Endothelial cell of umbilical vein (primary cell): Measurements from ENCODE around the gene ADARB2. TPM values are rescaled to one million over a fixed set of nuclear protein-coding genes. Genes with fewer than 3 reads are reported as not detected.

ENCODE experiments used
- BruUV-seq: library from RNA; stranded (reverse); fragments of 400-500 nt; replicated peaks from 2 replicates; lab custom pipeline; 2021; lab: Mats Ljungman, UMichigan
- CTCF ChIA-PET: fragments of 300-600, 350-600 bp; sonication (Branson Sonifier 250); formaldehyde crosslinking; loops from one replicate; lab custom pipeline; 2021; ENCODE audit warnings: antibody characterized with exemption, inconsistent platforms; lab: Charles Lee
- POLR2A ChIA-PET: fragments of 300-600, 350-600 bp; sonication (Branson Sonifier 250); formaldehyde crosslinking; loops from one replicate; lab custom pipeline; 2021; ENCODE audit warnings: antibody characterized with exemption, inconsistent platforms; lab: Charles Lee
- DNase-seq: peaks from one replicate; pipeline ENCODE4 v3.0.0-alpha.2; 2011; ENCODE audit warnings: low read depth, low spot score
- FAIRE-seq: peaks from 2 replicates; lab custom pipeline; 2011; peaks lifted over from hg19 to GRCh38; lab: Jason Lieb, UNC
- H2AFZ ChIP-seq: 2 replicates; pipeline ENCODE4 v1.6.0; 2012; ENCODE audit warnings: low read depth, low read length, control low read depth, inconsistent platforms
- H3K27ac ChIP-seq: 2 replicates; pipeline ENCODE4 v1.5.1; 2011; ENCODE audit warnings: low read depth, mild to moderate bottlenecking, control low read depth, low read length, moderate library complexity; ENCODE audit not compliant: insufficient read depth
- H3K27me3 ChIP-seq, 2 experiments: 2 replicates each; pipeline versions ENCODE4 v1.6.0 to v1.6.1; 2011; ENCODE audit warnings: low read length in 2 of 2, mixed read lengths in 1 of 2; ENCODE audit not compliant: control insufficient read depth in 2 of 2, insufficient read depth in 2 of 2
- H3K36me3 ChIP-seq, 2 experiments: 2 replicates in 1 of 2; 3 replicates in 1 of 2; pipeline ENCODE4 v1.5.1; 2011; ENCODE audit warnings: low read length in 2 of 2, mild to moderate bottlenecking in 1 of 2, moderate library complexity in 1 of 2; ENCODE audit not compliant: control insufficient read depth in 2 of 2, insufficient read depth in 2 of 2; ENCODE audit errors: extremely low read depth in 1 of 2
- H3K4me1 ChIP-seq: 3 replicates; pipeline ENCODE4 v1.5.1; 2011; ENCODE audit warnings: mild to moderate bottlenecking, low read length; ENCODE audit not compliant: control insufficient read depth, insufficient read depth; ENCODE audit errors: extremely low read depth
- H3K4me2 ChIP-seq: 2 replicates; pipeline ENCODE4 v1.6.1; 2011; ENCODE audit warnings: low read length, control low read depth, mixed read lengths; ENCODE audit not compliant: insufficient read depth
- H3K4me3 ChIP-seq, 3 experiments: fragments of 200-600 bp in 1 of 3; sonication (generic), shearing (Covaris generic) in 1 of 3; replicated peaks in 1 of 3; 2 replicates each; pipeline ENCODE4 v1.5.1; 2011 to 2016; ENCODE audit warnings: control low read depth in 3 of 3, low read length in 3 of 3, mild to moderate bottlenecking in 2 of 3, inconsistent platforms in 1 of 3, low read depth in 1 of 3, moderate library complexity in 1 of 3; ENCODE audit not compliant: insufficient read depth in 1 of 3
- H3K79me2 ChIP-seq: 2 replicates; pipeline ENCODE4 v1.6.0; 2012; ENCODE audit warnings: low read length, inconsistent platforms; ENCODE audit not compliant: control insufficient read depth, insufficient read depth
- H3K9ac ChIP-seq: replicated peaks from 2 replicates; pipeline ENCODE3; 2011; ENCODE audit warnings: low read length, control low read depth; ENCODE audit not compliant: insufficient read depth; ENCODE audit errors: extremely low read depth
- H3K9me1 ChIP-seq: replicated peaks from 3 replicates; pipeline ENCODE4 v1.6.0; 2011; ENCODE audit warnings: mild to moderate bottlenecking, low read length; ENCODE audit not compliant: control insufficient read depth, insufficient read depth; ENCODE audit errors: extremely low read depth
- H3K9me3 ChIP-seq: replicated peaks from 2 replicates; pipeline ENCODE4 v1.5.1; 2012; ENCODE audit warnings: low read length, inconsistent platforms; ENCODE audit not compliant: control insufficient read depth, insufficient read depth
- H4K20me1 ChIP-seq: replicated peaks from 2 replicates; pipeline ENCODE3; 2011; ENCODE audit warnings: mild to moderate bottlenecking, low read length; ENCODE audit not compliant: control insufficient read depth, insufficient read depth; ENCODE audit errors: extremely low read depth
- FOS ChIP-seq: IDR thresholded peaks from 2 replicates; pipeline ENCODE4 v1.6.1; 2011; ENCODE audit warnings: mild to moderate bottlenecking, low read length, moderate library complexity, borderline replicate concordance; ENCODE audit not compliant: insufficient read depth
- GATA2 ChIP-seq: IDR thresholded peaks from 2 replicates; pipeline ENCODE4 v1.7.0; 2011; ENCODE audit warnings: low read depth, mild to moderate bottlenecking, moderate library complexity, mixed read lengths, low read length; ENCODE audit not compliant: insufficient read length, insufficient read depth
- JUN ChIP-seq: IDR thresholded peaks from 2 replicates; pipeline ENCODE4 v1.6.1; 2011; ENCODE audit warnings: borderline replicate concordance, low read depth; ENCODE audit not compliant: insufficient read length, insufficient read depth
- MYC ChIP-seq: IDR thresholded peaks from one replicate; pipeline ENCODE4 v1.6.1; 2011; ENCODE audit warnings: mild to moderate bottlenecking, low read depth, low read length
- POLR2A ChIP-seq: IDR thresholded peaks from 2 replicates; pipeline ENCODE4 v1.6.1; 2012; ENCODE audit warnings: low read depth, mild to moderate bottlenecking, control low read depth, low read length
- POLR2AphosphoS5 ChIP-seq: IDR thresholded peaks from 2 replicates; pipeline ENCODE4 v1.6.1; 2012; ENCODE audit warnings: low read depth, mild to moderate bottlenecking, control low read depth, low read length, moderate library complexity; ENCODE audit not compliant: insufficient read depth
- dilution Hi-C: fragments of 300-500 bp; cut with MboI; formaldehyde crosslinking; loops from one replicate; pipeline ENCODE4 v1.15.0; 2019; ENCODE audit warnings: low sequenced_read_pairs; ENCODE audit not compliant: extremely low pct_ligation_motif_present
- intact Hi-C: fragments of 100-400 bp; cut with micrococcal nuclease; formaldehyde crosslinking; loops from one replicate; pipeline ENCODE4 v1.10.0; 2022
- polyA plus RNA-seq, 4 experiments: library from polyadenylated mRNA; depleted of rRNA in 3 of 4; stranded (reverse) in 3 of 4; unstranded in 1 of 4; fragments of >200 nt; gene quantifications; 2 replicates each; pipeline versions ENCODE4 v1.2.1 to v1.2.3, GENCODE V29; 2011 to 2012; ENCODE audit warnings: missing spikeins in 1 of 4
- total RNA-seq: library from RNA; stranded (reverse); gene quantifications from 2 replicates; pipeline ENCODE4 v1.2.3, GENCODE V29; 2021
- TF ChIP-seq, protein P1 (sequence below): IDR thresholded peaks from 2 replicates; pipeline ENCODE4 v1.6.1; 2011; ENCODE audit not compliant: insufficient read depth, insufficient read length
- TF ChIP-seq, protein P2 (sequence below), 2 donors: IDR thresholded peaks; 1 replicate in 1 of 2; 2 replicates in 1 of 2; pipeline ENCODE4 v1.5.1; 2011; ENCODE audit warnings: low read length in 2 of 2, mild to moderate bottlenecking in 2 of 2, moderate library complexity in 2 of 2, control low read depth in 1 of 2, inconsistent platforms in 1 of 2, low read depth in 1 of 2; ENCODE audit not compliant: insufficient read depth in 1 of 2; ENCODE audit errors: extremely low read depth in 1 of 2

Gene ADARB2
- total and polyA plus RNA-seq, 2 donors (not counting 3 experiments of a cell fraction or from before 2014, with no cell fraction given): not detected

DNA sequence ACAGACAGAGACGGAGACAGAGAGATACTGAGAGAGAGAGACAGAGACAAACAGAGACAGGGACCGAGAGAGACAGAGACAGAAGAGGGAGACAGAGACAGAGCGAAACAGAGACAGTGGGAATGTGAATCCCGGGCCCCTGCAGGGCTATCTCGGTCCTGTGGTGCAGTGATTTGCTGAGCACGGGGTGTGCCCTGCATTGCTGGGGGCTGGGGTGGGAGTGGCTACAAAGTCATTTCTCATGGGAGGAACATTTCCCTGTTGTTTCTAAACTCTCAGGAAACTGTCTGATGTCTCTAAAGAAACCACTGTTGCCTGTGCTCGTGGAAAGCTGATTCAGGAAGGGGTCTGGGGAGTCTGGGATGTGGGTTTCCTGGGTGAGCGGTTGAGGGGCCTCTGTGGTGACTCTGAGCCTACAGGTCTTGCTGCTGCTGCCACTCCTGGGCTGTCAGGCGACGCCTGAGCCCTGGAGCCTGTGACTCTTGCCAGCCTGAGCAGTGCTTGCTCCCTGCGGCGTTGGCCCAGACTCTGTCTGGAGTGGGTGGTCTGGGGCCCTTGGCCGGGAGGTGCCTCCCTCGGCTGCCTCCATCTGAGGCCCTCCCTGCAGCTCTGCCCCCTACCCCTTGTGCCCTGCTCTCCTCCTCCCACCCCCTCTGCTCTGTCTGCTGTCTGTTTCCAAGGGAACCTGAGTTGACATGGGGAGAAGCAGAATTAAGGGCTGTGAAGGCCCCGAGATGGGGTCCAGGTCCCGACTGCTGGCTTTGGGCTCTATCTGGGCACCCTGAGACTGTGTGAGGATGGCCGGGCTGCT is 389.2 kb downstream of the ADARB2 start:
- ChIA-PET CTCF (no interaction called here), POLR2A (no interaction called here)
- no peaks in the 10 kb centered on the region for H4K20me1 ChIP-seq
- H3K79me2 ChIP-seq: no peaks in the 10 kb centered on the region
- TF ChIP-seq JUN (no peak), FOS (no peak), MYC (no peak), POLR2A (no peak), GATA2 (no peak), POLR2AphosphoS5 (no peak)
- TF ChIP-seq, protein P1, sequence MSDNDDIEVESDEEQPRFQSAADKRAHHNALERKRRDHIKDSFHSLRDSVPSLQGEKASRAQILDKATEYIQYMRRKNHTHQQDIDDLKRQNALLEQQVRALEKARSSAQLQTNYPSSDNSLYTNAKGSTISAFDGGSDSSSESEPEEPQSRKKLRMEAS: no peak
- TF ChIP-seq, protein P2, sequence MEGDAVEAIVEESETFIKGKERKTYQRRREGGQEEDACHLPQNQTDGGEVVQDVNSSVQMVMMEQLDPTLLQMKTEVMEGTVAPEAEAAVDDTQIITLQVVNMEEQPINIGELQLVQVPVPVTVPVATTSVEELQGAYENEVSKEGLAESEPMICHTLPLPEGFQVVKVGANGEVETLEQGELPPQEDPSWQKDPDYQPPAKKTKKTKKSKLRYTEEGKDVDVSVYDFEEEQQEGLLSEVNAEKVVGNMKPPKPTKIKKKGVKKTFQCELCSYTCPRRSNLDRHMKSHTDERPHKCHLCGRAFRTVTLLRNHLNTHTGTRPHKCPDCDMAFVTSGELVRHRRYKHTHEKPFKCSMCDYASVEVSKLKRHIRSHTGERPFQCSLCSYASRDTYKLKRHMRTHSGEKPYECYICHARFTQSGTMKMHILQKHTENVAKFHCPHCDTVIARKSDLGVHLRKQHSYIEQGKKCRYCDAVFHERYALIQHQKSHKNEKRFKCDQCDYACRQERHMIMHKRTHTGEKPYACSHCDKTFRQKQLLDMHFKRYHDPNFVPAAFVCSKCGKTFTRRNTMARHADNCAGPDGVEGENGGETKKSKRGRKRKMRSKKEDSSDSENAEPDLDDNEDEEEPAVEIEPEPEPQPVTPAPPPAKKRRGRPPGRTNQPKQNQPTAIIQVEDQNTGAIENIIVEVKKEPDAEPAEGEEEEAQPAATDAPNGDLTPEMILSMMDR (IDR thresholded peaks at IDR 0.05; ENCODE audit: extremely low read depth in 1 of 2, insufficient read depth in 1 of 2, low read depth in 1 of 2, low read length in 2 of 2): no peak
- H2AFZ ChIP-seq: no peak overlapping the region
- no peak overlapping the region for H3K27ac ChIP-seq
- H3K36me3 ChIP-seq: no peaks in the 10 kb centered on the region
- H3K4me2 ChIP-seq: no peak overlapping the region
- H3K9me1 ChIP-seq: no peaks in the 10 kb centered on the region
- intact Hi-C loops (no loop called here), dilution Hi-C loops (no loop called here)
- no peak overlapping the region for H3K4me3 ChIP-seq
- H3K9me3 ChIP-seq: no peaks in the 10 kb centered on the region
- FAIRE-seq (no peak), DNase-seq (no peak)
- no peaks in the 10 kb centered on the region for H3K4me1 ChIP-seq
- H3K9ac ChIP-seq: no peak overlapping the region
- H3K27me3 ChIP-seq: no peaks in the 10 kb centered on the region
- BruUV-seq: no TSS peak
